Stimulated activated naive CD8-positive, alpha-beta T cell treated with anti-CD3 and anti-CD28 coated beads, Interleukin-15, Interleukin-2, amounts not matched to agents 100 U/mL and 50 U/mL, for 24 hours (primary cell): ENCODE measurements around the gene ITM2B.

ENCODE experiments used
- ATAC-seq: fragments of 150-1000 bp; cut with Tn5 transposase; one replicate; pipeline ENCODE4 v1.10.0; 2021
- DNase-seq: peaks from one replicate; pipeline ENCODE4 v3.0.0; 2021

Gene ITM2B

DNA sequence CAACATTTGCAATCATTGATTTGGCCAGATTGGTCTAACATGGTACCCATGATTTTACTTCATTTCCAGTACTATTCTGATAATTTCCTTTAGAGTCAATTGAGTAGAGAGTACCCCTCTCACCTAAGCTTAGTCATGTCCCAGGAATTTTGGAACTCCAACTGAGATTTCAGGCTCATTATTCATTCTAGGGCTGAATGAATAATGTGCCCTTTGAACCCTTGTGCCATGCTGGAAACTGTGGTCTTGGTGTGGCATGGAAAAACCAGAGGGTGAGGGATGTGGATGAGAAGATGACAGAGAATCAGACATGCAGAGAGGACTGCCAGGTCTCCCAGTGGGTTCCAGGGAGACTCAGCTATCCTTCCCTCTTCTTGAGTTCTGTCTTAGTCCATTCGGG, 30.2 kb downstream of the ITM2B start:
- DNase-seq (no peak), ATAC-seq (no peak)

DNA sequence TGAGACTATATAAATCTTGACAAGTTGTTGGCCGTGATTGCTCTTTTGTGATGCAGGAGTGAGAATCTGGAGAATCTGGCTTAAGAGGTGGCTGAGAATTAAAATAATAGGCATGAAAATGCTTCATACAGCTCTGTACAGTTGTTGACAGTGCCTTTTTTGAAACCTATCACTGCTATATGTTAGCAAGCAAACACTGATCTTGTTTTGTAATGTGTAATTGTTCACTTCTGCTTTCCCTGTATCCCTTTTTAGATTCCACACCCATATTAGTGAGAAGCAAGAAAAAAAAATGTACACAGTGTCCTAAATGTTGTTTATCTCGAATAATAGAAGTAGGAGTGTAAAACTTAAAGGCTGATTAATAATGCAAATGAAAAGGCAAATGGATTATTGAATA, 31.1 kb downstream of the ITM2B start:
- ATAC-seq, result no peak
- no peak for DNase-seq

DNA sequence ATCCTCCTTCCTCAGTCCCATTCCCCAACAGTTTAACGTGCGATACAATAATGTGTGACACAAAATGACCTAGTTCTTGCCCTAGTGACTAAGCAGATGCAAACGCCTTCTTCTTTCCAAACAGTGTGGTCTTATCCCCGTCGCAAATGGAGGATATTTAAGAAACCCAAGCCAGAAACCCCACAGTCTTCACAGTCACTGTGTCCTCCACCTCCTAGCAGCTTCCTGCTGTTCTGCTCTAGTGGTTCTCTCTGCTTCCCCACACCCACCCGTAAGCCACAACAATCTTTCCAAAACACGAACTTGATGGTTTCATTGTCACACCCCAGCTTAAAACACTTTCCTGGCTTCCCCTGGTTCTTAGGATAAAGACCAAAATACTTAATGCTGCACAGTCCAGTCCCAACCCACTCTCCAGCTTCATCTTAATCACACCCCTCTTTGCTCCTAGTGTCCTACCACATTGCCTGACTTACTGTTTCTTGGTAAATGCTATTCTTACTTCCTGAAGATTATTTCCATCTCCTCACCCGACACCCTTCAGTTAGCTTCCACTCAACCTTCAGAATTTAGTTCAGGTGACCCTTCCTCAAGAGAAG, 32.3 kb downstream of the ITM2B start:
- ATAC-seq (peak; percentile 88), DNase-seq (peak; percentile 57)

DNA sequence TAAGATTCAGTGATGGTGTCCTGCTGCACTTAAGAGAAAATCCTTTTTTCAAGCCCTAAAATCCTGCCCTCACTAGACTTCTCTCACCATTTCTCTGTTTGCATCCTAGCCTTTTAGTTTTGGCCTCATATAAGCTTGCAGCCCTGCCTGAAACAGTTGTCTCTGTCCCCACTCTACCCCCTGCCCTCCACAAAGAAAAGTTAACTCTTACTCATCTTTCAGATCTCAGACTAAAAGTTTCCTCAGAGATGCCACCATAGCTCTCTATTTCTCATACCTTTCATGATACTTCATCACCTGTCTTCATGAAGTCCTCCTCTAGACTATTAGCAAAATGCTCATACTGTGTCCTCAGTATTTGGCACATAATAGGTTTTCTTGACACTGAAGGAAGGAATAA, 33.1 kb downstream of the ITM2B start:
- DNase-seq (no peak), ATAC-seq (peak; percentile 76)

DNA sequence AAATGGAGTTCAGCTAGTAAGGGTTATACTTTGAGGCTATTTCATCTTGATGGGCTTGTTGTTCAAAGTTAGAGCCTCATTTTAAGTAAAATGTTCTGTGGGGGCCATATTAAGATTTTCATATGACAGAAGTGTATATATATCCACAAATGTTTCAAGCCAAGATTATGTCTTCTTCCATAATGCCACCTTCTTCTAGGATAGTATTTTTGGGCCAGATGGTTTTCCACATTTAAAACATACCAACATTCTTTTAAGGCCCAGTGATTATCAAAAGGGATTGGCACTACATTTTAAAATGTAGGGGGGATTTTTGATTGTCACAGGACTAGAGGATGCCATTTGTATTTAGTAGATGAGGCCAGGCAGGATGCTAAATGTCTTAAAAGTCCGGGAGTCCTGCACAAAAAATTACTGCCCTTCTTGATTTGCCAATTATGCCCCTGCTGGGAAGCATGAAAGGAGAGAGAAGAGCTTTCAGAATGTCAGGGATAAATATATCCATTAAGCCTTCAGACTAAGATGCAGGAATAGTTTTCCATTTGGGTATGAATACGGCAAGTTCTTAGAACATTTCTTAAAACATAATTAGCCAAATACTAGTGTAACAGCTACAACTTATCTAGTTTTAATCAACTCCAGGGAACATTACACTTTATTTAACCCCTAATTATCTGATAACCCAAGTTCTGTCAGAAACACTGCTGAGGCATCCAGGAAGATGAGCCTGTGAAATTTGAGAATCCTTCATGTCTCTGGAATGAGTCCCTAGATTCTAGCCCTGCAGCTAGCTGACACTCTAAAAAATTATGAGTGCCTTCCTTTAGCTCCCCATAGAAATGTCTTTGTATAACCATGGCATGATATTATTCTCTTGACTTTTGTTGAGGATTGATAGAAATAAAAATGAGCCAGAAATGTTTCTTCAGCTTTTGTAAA, 34.0 kb downstream of the ITM2B start:
- DNase-seq (no peak), ATAC-seq (no peak)

DNA sequence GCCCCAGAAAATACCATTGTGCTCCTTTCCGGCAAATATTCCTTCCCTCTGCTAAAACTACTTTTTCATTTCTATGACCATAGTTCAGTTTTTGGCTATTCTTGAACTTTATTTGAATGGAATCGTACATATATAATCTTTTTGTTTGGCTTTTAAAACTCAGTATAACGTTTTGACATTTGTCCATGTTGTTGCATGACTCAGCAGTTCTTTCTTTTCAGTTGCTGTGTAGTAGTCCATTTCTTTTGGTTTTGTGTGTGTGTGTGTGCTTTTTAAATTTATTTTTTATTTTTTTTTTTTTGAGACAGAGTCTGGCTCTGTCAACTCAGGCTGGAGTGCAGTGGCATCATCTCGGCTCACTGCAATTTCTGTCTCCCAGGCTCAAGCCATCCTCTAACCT, 35.0 kb downstream of the ITM2B start:
- DNase-seq (no peak), ATAC-seq (no peak)

DNA sequence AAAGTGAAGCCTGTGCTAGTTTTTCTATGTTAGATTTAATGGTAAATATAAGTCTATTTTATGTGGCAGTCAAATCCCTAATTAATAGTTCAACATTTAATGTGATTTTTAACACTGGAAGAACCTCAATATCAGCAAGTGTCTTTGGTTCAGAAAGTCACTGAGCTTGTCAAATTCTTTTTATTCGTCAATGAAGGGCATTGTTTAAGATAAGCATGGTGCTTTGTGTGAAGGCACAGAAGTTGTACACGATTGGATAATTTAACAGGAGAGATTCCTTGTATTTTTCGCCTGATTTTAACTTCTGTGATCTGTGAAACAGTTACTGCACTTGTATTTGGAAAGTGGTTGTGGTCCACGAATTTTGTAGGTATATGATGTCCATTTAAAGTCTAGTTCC, 40.3 kb downstream of the ITM2B start:
- DNase-seq, result no peak

DNA sequence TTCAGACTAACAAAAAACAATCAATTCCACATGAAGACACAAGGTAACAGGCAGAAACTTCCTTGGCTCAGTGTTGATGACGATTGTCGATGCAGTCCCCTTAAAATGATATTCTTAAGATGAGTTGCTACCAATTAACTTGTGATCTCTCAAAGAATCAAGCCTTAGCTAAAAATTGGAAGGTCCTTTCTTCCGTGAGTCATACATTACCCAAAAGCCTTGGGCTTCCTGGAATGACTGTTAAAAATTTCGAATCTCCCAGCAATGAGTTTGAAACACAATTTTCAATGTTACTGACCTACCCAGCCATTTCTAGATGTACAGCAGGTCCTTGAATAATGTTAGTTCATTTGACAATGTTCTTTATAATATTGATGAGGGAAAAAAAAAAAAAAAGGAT, 42.5 kb downstream of the ITM2B start:
- DNase-seq (no peak), ATAC-seq (peak; percentile 52)

More for the DNA sequence above, 40.3 kb downstream of the ITM2B start:
- ATAC-seq, result no peak

DNA sequence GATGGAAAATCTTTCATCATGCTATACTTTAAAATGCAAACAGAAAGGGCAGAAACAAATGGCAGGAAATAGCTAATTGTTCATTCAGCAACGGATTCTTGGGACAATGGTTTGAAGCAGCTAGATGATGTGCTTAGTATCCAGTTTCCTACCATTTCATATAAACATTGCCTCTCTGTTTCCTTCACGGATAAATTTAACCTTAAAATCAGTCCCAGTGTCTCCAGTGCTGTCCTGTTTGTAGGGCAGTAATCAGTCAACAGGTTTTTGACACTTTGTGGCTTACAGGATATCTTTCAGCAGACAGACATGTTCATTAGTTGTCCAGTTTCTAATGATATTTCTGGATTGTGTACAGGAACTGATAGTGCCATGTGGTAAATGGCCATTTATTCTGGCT, 45.8 kb downstream of the ITM2B start:
- ATAC-seq, result no peak
- no peak for DNase-seq

DNA sequence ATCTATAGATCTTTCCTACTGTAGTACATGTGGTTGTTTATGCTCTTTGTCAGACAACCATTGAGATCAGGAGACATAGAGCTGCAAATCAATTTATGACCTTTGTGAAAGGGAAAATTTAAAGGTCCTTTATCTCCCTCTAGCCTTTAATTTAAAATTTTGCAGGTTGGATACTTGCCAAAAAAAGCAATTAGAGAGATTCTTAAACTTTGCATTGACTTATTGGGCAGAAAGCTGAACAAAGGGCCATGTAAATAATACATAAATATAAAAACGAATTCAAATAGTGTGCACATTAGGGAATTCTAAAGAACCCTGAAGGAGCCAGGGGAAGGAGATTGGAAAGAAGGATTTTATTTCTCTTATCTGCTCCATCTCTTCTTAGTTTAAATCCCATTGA, 48.5 kb downstream of the ITM2B start:
- no peak for DNase-seq
- ATAC-seq, result no peak

DNA sequence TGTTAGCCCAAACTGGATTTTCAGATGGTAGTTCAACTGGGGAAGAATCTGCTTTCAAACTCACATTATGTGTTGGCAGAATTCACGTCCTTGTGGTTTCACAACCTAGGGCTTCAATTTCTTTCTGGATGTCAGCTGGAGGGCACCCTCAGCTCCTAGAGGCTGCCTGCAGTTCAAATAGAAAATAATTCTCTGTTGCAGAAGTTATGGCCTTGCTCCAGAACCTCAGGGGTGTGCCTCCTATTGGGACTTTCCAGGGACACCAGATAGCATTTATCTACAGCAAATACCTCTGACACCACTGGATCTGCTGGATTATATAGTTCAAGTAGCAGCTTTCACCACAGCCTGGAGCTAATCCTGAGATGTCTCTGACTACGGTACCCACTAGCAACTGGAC, 58.7 kb downstream of the ITM2B start:
- ATAC-seq, result no peak
- no peak for DNase-seq

DNA sequence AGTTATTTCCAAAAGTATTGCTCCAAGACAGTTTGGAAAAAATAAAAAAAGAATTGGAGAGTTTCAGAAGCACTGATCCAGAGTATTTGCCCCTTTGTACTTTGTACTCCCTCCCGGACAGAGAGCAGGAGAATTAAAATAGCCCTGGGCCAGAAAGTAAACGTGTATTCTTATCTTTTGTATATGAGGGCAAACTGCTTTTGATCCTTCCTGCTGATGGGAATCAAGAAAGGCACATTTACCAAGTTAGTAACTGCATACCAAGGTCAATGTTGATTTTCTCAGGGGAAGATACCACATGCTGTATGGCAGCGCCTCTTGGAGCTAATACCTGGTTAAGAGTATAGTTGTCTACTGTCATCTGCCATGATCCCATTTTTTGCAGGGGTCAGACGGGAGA, 59.6 kb downstream of the ITM2B start:
- DNase-seq (no peak), ATAC-seq (no peak)

DNA sequence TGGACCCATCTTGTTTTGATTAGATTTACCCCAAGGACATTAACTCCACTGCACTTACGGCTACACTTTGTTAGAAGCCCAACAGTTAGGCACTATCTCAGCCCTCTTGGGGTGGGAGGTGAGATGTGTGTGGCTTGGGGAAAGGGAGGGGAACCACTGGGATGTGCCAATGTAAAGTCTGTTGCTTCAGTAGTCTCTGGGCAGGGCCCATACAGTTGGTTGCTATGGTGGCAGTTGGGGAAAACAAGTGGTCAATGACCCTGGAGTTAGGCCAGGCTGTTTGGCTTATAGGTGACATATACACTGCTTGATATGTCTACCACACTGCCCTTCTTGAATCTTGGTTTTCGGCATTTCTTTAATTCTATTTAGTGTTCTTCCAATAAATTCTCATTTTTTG, 61.6 kb downstream of the ITM2B start:
- ATAC-seq (no peak), DNase-seq (no peak)

DNA sequence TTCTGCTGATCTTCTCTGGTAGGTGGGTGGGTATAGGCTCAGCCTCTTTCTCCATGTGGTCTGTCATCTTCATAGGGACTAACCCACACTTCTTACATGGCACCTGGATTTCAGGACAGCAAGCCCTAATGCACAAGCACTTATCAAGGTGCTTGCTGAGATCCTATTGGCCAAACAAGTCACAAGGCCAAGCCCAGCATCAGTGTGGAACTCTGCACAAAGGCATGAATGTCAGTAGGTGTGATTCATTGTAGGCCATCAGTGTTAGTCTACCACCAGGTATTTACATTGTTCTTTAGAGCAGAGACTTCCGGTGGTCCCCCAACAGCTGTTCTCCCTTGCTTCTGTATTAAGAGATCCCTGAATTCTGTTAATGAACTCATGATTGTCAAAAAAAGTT, 62.3 kb downstream of the ITM2B start:
- peak; percentile 19 for ATAC-seq
- no peak for DNase-seq

DNA sequence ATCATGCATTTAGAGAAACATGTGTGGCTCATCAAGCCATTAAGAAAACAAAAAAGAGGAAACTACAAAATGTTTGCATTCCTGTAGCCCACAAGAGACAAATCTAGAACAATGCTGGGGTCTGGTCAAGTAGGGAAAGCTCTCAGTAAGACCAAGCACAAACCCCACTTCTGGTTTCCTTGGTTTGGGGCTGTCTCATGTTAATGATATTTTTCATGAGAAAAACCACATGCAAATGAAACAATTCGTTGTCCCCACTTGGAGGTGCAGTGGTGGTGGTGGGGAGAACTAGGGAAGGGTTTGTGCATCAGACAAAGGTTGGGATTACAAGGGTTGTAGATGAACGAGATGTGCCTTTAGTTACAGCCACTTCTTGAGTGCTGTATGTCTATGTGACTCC, 63.5 kb downstream of the ITM2B start:
- DNase-seq (no peak), ATAC-seq (no peak)

DNA sequence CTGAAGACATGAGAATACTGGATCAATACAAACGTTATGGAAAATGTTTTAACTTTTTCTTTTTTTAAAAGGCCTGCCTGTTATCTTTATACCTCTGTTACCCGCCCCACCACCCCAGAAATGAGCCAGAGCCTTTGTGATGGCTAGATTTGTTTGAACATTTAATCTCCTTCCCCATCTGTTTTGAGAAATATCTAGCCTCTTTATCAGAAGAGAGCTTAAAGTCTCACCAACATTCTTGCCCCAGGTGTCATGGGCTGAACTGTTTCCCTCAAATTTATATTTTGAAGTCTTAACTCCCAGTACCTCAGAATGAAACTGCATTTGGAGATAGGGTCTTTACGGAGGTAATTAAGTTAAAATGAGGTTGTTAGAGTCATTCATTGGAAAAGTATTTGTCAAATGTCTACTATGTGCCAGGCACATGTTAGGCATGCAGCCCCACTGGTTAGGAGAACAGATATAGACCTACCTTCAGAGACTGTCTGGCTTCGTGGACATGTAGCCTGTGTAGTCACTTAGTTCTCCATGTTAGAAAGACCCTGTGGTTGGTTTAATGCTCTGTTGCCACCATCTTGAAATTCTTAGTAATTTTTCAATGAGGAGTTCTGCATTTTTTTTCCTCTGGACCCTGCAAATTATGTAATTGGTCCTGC, 64.3 kb downstream of the ITM2B start:
- DNase-seq, result no peak
- no peak for ATAC-seq

DNA sequence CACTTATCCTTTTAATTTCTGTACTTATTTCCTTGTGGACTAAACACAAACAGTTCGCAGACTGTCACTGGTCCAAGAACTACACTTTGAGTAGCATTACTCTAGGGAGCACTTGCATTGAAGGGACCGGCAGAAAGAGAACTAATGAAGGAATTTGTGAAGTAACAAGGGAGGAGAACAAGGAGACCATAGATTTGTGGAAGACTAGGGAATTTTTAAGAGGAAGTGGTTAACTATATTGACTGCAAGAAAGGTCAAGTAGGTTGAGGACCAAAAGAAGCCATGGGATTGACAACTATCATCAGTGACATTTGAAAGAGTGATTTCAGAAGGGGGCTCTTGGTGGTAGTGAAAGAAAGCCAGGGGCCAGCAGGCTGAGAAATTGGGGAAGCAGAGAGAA, 66.6 kb downstream of the ITM2B start:
- no peak for DNase-seq
- no peak for ATAC-seq

DNA sequence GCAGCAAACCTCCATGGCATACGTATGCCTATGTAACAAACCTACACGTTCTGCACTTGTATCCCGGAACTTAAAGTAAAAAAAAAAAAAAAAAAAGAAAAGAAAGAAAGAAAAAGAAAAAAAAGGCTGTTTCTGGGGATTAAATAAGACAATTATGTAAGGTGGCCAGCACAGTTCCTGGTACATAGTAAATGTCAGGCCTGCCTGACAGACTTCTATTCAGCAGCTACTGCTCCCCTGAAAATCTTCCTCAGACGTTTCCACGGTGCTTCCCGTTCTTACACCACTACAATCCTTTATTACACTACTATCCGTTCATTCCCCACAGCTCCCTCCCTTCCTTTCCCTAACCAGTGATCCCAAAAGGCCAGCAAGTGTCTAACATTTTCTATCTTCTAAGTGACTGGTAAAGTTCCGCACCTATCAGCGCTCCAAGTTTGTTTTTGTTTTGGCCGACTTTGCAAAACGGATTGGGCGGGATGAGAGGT, 69.9 kb downstream of the ITM2B start:
- ATAC-seq (peak; percentile 1), DNase-seq (no peak)

DNA sequence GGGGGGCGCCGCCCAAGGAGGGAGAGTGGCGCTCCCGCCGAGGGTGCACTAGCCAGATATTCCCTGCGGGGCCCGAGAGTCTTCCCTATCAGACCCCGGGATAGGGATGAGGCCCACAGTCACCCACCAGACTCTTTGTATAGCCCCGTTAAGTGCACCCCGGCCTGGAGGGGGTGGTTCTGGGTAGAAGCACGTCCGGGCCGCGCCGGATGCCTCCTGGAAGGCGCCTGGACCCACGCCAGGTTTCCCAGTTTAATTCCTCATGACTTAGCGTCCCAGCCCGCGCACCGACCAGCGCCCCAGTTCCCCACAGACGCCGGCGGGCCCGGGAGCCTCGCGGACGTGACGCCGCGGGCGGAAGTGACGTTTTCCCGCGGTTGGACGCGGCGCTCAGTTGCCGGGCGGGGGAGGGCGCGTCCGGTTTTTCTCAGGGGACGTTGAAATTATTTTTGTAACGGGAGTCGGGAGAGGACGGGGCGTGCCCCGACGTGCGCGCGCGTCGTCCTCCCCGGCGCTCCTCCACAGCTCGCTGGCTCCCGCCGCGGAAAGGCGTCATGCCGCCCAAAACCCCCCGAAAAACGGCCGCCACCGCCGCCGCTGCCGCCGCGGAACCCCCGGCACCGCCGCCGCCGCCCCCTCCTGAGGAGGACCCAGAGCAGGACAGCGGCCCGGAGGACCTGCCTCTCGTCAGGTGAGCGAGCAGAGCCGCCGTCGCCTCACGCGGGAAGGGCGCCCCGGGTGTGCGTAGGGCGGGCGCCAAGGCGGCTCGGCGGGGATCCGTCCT, 70.5 kb downstream of the ITM2B start, which contains the start of gene RB1:
Gene RB1 (plus strand): TSS at position 393 of the 784 bp plus-strand sequence. CDS start 162 bp downstream, at position 555.
- DNase-seq, result peak; percentile 94
- ATAC-seq, result peak; percentile 86

DNA sequence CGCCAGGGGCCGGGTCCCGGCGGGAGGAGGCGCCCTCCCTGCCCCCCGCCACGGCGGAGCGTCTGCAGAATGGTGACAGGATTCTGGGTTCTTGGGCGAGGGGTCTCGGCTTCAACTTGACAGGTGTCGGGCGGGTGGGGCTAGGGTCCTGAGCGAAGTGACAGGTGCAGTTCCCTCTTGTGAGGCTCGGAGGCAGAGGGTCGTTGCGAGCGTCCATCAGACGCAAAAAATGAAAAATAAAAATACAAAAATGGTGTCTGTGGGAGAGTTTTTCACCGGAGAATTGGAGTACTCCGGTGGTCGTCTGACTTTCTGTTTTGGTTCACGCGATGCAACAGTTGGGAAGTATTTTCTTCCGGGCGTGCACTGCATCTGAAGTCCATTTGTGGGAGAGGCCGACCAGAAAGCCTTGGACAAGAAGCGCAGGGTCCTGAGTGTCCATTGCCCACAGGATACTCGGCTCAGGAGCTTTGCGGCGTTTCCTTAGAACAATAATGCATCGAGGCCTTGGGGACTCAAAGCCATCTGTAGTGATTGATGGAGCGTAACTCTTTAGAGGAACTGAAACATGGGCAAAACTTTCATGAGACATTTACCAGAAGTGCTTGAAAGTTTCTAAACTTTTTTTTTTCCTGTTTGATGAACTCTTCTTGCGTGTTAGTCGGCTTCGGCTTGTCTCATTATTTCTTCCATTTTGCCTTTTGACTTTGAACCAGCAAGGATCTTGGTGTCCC, 71.3 kb downstream of the ITM2B start:
- DNase-seq (peak; percentile 43), ATAC-seq (peak; percentile 15)

DNA sequence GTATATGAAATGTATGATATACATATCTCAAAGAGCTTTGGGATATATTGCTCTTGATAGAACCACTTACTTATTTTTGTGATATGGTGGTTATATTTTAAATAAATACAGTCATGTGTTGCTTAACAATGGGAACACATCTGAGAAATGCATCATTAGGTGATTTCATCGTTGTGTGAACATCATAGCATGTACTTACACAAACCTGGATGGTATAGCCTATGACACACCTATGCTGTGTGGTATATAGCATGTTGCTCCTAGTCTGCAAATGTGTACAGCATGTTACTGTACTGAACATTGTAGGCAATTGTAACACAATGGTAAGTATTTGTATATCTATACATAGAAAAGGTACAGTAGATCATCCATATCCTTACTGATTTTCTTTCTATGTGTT, 78.2 kb downstream of the ITM2B start:
- DNase-seq (no peak), ATAC-seq (no peak)
